Choroid plexus epithelial cell (primary cell): ENCODE results near the gene RAB7A.
"Not testable (repeated sequence)": the region's sequence is repeated elsewhere in the genome, so short reads cannot be mapped to it uniquely, and the experiment has no call there.

Experiments used
- DNase-seq: peaks from one replicate; pipeline ENCODE4 v3.0.0-alpha.2; 2010; ENCODE audit warnings: low read depth
- H3K4me3 ChIP-seq: 2 replicates; pipeline ENCODE4 v1.5.1; 2011; ENCODE audit warnings: low read depth, mild to moderate bottlenecking, control low read depth, low read length, moderate library complexity
- CTCF ChIP-seq: conservative IDR thresholded peaks from 2 replicates; pipeline ENCODE4 v1.5.1; 2011; ENCODE audit warnings: low read depth, mild to moderate bottlenecking, control low read depth, inconsistent platforms, low read length, moderate library complexity

The RAB7A gene

GRCh38 chr3:128710816-128711433 lies 15.1 kb upstream of the RAB7A start:
- no peak overlapping the region for H3K4me3 ChIP-seq
- no peak for DNase-seq
- TF ChIP-seq CTCF: no peak

GRCh38 chr3:128712848-128713247 lies 13.1 kb upstream of the RAB7A start:
- no peak for TF ChIP-seq CTCF
- no peak for DNase-seq
- no peak overlapping the region for H3K4me3 ChIP-seq

DNA sequence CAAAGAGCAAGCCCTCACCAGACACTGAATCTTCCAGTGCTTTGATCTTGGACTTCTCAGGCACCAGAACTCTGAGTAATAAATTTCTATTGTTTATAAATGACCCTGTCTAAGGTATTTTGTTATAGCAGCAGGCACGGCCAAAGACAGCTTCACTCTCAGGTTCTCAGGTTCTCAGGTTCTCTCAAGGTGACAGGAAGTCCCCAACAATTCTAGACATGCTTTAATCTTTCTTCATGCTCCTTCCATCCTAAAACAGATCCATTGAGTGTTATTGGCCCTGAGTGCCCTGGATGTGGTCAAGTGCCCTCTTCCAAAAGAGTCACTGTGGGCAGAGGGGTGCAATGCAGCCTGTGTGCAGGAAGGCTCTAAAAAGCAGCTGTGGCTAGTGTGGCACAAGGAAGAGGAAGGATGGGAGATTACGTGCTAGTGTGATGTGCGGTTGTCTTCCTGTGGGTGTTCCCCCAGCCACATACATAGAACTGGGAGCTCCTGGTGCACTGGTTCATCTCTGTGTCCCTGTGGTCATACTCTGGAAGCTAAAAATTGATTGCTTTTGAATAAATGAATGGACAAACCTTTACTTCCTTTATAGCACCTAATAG lies 11.0 kb upstream of the RAB7A start:
- DNase-seq: no peak
- no peak for TF ChIP-seq CTCF
- no peak overlapping the region for H3K4me3 ChIP-seq

- H3K4me3 ChIP-seq, DNase-seq: not testable (repeated sequence)
Observed at GRCh38 chr3:128718892-128719291, 7.1 kb upstream of the RAB7A start.

GRCh38 chr3:128720891-128721290 lies 5.1 kb upstream of the RAB7A start:
- no peak overlapping the region for H3K4me3 ChIP-seq
- TF ChIP-seq CTCF: no peak
- no peak for DNase-seq

DNA sequence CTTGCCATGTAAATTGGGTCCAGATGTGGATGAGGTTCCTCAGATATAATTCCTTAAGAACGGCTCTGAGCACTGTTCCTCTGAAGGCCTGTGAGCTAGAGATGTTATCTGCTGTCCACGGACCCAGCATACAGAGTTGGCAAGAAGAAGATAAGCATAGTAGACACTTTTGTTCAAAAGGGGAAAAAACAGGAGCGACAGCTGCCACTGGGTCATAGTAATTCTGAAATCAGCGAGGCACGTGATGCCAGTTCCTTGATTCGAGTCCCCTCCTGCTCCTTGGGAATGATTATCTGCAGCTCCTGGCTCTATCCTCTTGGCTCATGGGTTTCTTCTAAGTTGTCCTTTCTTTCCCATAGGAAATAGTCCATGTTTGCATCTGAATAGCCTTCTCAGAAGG lies 2.5 kb upstream of the RAB7A start:
- DNase-seq: no peak

GRCh38 chr3:128725547-128726022 lies 398 bp upstream of the RAB7A start:
- TF ChIP-seq CTCF: no peak
- no peak overlapping the region for H3K4me3 ChIP-seq
- no peak for DNase-seq

More for the DNA sequence above, 2.5 kb upstream of the RAB7A start:
- H3K4me3 ChIP-seq: no peak overlapping the region
- TF ChIP-seq CTCF: no peak
